GM19397 (cell line): ENCODE data around the gene SLC25A20.

Experiments
- ATAC-seq: cut with Tn5 transposase; IDR thresholded peaks from one replicate; pipeline ENCODE4 v1.9.1; 2021; ENCODE audit warnings: mild to moderate bottlenecking, moderate library complexity; ENCODE audit not compliant: unreplicated experiment

The SLC25A20 gene

DNA sequence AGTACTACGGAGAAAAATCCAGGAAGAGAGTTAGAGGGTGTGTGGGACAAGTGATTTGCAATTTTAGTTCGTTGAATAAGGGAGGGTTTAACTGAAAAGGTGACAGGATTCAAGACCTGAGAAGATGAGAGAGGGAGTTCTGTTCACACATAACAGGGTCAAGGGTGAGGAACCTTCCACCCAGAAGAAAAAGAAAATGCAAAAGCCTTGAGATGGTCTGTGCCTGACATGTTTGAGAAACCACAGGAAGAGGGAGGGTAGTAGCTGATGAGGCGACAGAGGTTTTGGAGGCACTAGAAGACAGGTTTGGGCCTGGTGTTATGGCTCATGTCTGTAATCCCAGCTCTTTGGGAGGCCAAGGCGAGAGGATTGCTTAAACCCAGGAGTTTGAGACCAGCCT lies 591 bp upstream of the SLC25A20 start:
- no peak for ATAC-seq

DNA sequence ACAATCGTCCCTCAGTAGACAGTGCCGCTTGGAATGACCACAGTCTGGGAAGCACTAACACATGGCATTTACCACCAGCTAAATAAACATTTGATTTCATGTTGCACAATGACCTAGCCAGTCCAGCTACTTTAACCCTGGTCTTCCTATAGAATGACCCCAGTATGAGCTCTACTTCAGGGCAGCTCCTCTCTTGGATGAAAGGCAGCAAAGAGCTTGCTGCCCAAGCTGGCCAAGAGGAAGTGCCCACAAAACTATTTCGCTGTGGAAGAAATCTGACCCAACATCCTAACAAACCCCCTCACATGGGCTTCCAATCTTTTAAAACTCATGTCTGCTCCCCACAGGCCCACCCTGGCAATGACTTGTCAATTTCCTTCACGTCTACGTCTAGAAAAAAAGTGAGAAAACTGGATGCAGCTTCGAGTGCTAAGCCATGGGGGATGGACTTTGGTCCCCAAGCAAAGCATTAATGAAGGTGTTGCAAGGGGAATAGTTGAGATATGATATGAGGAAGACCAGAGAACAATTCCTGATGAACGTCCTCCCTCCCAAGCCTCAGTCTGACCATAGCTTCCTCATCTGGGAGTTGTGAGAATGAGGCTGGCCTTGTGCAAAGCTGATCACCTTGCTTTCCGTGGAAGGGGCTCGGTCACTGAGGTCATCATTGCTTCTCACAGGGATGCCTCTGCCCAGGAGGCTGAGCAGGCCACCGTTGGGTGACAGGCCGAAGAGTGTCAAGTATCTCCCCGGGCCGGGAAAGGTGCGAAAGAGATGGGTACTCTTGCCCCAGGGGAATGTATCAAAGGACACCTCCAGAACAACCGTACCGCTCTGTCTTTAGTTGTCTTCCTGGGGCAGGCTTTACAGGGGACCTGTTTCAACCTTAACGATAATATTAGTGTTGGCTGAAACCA lies 964 bp downstream of the SLC25A20 start:
- no peak for ATAC-seq

DNA sequence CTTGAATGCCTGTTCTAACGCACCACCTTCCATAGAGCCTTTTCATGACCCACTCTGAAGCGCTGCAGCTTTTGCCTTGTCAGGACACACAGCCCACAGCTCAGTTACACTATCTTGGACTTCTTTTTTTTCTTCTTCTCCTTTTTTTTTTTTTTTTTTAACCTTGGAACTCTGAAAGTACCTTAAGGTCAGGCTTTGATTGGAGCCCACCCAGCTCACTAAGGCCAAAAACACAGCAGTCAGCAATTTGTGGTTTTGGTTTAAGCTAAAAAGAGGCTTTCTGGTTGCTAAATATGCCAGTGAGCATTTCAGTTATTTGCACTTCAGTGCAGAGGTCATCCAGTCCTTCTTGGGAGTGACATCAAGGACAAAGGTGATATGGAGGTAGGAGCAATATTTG lies 1.7 kb downstream of the SLC25A20 start:
- no peak for ATAC-seq

DNA sequence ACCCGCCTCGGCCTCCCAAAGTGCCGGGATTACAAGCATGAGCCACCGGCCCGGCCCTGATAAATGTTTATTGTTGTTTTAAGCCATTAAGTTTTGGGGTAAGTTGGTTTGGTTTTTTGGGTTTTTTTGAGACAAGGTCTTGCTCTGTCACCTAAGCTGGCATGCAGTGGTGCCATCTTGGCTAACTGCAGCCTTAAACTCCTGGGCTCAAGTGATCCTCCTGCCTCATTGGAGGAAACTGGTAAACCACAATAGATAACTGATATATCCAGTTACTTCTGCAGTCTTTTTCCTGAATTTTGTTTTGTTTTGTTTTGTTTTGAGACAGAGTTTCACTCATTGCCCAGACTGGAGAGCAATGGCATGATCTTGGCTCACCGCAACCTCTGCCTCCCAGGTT lies 4.2 kb downstream of the SLC25A20 start:
- ATAC-seq: no peak

DNA sequence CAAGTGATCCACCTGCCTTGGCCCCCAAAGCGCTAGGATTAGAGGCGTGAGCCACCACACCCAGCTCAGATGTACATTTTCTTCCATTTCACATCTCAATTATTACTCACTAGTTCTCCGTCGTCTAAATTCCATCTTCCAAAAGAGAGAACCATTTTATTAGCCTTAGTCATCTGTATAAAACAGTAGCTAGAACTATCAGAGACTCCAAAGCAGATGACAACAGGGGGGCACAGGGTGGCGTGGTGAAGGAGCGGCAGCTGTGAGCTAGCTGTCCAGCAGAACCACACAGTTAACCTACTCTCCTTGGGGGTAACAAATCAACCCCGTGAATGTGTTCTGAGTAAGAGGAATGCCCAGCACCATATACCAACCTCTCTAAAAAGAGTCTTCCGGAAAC lies 7.1 kb downstream of the SLC25A20 start:
- no peak for ATAC-seq

DNA sequence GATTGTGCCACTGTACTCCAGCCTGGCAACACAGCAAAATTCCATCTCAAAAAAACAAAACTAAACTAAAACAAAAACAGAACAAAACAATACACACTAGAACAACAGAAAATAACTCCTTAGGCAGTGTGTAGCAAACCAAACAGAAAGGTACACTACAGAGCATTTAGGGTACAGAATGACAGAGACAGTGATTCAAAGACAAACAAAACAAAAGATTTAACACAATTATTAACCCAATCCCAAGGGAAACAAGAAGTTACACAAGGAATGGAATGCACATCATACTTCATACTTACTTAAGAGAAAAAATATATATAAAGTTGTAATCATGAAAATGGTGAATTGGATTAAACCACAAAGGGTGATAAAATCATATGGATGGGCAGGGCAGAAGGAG lies 12.9 kb downstream of the SLC25A20 start:
- no peak for ATAC-seq

DNA sequence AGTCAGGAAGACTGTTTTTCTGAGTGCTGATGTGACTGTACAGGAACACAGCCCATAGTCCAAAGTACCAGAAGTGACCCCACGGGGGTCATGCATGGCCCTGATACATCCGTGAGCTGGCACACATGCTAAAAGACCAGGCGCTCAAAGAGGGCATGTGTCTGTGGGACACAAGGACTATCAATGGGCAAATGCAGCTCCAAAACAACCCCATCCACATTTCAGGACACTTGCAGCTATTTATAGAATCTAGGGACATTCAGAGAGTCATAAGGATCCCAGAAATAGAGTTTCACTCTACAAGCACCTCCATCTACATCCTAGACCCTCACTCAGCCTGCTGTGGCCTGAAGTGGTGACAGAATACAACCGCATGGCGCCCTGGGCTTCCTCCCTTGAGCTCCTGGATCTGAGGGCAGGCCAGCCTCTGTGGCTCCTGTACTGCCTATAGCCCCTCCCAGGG lies 17.0 kb downstream of the SLC25A20 start:
- no peak for ATAC-seq

DNA sequence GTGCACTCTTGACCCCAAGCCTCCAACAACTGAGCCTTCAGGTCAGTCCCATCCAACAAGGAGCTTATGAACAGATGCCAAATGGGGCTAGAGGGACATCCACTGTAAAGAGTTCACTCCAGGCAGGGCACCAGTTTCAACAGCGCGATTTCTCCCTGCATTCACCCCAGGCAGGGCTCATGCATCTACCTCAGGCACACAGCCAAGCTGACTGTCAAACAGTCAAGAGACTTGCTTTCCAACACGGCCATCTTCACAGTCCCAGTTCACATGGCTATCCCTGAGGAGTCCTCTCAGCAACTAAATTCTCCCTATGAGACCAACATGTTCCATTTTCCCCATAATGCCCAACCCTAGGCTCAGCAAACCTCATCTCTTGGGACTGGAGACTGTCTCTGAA lies 17.7 kb downstream of the SLC25A20 start:
- no peak for ATAC-seq

DNA sequence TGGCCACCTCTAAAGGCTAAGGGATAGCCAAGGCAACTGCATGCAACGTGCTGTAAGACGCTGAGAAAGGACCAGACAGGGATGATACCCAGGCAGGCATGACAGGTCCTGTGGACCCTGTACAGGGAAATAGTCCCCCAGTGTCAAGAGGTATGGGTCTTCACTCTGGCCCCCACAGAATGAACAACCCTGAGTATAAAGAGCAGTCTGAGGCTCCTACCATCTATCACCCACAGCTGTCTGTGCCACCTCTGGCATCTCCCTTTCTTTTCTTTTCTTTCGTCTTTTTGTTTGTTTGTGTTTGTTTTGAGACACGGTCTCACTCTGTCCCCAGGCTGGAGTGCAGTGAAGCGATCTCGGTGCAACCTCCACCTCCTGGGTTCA lies 18.7 kb downstream of the SLC25A20 start:
- ATAC-seq: no peak

DNA sequence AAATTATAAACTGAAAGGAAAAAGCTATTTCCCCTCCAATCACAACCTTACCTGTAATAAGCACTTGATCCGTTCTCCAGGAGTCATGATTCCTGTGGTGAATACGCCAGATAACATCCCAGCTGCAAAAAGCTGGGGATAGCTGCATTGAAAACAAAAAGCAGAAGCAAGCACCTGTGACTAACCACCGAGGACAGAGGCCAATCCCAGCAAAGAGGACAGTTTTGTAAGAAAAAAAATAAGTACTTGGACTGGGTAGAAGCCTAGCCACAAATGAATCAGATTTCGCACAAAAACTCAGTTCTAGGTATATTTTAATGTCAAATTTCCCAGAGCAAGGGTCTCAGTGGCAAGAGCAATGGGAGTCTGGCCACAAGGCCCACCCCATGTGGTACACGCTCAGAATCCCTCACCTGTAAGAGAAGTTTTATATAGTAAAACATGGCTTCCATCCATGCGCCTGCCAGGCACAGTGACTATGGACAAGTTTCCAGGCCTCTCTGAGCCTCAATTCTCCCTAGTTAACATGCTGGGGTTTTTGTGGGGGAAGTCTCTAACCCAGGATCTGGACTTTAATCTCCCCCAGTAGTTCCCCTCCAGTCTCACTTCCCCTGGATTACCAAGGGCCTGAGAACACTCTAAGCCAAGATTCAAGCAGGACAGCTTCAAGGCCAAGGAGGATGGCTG lies 19.2 kb downstream of the SLC25A20 start:
- ATAC-seq: no peak

DNA sequence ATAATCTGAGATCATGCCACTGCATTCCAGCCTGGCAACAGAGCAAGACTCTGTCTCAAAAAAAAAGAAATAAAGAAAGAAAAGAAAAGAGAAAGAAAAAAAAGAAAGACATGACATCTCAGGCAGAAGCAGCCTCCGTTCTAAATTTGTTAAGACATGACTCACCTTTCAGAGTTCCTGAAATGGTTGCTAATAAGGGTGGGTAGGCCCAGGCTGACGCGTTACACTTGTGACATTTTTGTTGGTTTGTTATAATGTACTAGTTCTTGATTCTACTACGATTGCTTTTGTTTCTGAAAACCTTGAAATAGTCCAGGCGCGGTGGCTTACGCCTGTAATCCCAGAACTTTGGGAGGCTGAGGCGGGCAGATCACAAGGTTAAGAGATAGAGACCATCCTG lies 21.0 kb downstream of the SLC25A20 start:
- no peak for ATAC-seq

DNA sequence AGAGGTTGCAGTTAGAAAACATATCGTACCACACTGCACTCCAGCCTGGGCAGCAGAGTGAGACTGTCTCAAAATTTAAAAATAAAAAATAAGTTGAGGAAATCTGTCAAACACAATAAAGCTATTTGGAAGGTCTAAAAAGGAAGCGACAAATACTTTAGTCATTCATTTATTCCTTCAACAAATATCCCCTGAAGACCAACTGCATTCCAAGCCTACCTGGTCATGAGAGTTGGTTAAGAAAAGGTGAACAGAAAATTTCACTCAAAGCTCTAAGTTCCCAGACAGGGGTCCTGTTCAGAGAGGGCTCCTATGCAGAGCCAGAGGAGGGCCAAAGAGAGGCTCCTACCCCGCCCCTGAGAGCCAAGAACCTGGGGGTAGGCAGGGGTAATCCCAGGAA lies 35.6 kb downstream of the SLC25A20 start:
- ATAC-seq: no peak

DNA sequence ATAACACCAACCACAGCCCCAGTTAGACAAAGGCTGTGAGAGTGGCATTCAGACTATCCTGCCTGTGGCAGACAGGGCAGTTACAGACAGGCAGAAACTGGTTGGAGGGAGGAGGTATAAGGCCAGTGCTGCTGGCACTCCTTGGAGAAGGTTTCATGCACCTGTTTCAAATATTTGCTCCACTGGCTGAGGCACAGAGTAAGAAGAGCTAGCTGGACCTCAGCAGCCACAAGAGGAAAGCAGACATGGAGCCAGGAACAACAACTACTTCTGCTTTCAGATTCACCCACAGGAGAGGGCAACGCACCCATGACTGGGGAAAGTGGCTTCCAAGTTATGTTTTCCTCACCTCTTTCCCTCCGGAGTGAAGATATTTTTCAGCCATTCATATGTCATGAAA lies 39.5 kb downstream of the SLC25A20 start:
- ATAC-seq: no peak

DNA sequence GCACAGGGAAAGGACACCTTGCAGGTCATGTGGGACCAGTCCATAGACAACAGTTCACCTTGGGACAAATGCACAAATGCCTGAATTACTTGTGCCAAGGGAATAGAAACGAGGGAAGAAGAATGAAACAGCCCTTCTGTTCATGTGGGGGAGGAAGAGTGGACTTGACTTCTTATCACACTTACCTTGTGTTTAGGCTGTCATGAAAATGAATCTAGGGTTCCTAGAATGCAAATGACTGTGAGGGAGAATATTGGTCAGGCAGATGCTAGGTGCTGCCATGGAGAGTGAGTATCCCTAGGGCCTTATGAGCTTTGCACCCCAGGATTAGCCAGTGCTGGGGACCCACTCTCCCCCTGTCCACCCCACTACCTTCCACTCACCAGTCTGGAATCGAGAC lies 40.0 kb downstream of the SLC25A20 start:
- ATAC-seq: no peak

DNA sequence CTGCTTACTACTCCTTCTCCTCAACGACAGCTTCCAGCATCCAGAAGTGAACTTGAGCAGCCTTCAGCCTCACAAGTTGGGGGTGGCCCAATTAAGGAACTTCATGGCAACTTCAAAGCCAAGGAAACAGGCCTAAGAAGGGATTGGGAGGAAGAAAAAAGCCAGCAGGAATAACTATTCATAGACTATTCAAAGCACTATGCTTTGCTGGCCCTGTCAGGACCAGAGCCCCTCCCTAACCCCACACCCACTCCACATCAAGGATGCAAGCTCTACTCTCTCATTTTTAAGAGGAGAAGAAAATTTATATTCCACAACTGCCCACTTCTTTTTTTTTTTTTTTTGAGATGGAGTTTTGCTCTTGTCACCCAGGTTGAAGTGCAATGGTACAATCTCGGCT lies 41.0 kb downstream of the SLC25A20 start:
- ATAC-seq: no peak

DNA sequence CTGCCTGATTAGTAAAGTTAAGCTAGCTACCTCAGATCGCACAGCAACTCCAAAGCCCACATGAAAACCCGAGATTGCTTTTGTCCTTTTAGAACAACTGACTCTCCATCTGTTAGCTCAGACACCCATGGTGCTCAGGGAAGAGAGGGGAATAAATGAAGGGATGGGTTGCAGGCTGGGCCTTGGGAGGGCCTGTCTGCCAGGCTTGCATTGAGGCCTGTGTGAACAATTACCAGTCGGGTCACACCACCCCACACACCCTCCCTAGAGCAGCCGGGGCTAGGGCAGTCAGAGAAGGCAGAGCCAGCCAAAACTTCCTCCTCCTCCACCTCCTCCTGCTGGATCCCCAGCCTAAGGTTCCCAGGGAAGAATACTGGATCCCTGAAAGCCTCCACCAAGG lies 42.2 kb downstream of the SLC25A20 start:
- ATAC-seq: no peak

DNA sequence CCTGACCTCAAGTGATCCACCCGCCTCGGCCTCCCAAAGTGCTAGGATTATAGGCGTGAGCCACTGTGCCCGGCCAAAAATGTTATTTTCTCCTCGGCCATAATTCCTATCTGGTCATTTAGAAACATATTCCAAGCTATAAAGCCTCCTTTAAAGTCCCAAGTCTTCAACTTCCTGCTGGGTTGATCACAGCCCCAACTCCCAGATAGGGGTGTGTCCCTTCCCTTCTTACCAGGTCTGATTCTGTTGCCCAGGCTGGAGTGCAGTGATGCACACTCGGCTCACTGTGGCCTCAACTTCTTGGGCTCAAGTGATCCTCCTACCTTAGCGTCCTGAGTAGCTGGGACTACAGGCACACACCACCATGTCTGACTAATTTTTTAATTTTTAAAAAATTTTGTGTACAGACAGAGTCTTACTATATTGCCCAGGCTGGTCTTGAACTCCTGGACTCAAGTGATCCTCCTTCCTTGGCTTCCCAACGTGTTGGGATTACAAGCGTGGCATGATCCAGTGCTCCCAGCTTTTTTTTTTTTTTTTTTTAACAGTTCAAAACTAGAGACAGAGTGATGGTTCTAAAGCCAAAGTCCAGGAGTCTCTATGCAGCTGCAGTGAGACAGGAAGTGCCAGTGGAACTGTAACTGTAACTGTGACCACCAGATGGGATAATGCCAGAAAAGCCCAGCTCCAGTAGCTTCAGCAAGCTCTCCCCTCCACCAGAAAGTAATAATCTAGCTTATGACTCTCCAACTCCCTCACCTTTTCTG lies 42.8 kb downstream of the SLC25A20 start:
- ATAC-seq: no peak

DNA sequence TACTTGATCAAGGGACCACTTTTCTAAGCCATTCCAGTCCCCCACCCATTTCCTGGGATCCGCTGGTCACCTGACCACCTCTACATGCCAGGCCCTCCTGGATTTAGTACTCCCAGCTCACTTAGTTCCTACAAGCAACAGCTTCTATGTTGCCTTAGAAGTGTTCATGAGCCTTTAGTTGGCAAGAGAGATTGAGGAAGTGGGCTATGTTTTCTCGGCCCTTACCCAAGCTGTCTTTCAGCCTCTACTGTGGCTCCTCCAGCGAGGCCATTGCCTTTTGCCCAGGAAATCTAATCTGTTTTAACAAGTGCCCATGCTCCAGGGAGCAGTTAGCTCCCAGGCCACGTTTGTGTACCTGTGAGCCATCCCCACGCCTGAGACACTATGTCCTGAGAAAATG lies 46.5 kb downstream of the SLC25A20 start:
- no peak for ATAC-seq

DNA sequence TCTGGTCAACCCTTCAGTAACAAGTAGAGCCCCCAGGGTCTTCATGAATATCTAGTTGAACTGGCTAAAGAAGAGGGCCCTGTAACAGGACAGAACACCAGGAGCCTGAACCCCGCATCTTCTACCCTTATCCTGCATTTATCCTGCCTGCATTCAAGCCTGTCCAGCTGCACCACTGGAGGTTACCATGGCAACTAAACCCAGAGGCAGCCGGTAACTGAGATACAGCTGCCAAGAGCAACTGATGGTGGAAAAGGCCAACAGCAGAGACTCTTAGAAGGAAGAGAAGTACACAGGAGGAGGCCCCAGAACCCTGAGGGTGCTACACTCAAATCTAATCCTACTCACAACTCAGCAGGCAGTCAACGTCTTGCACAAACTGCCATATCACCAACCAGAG lies 47.3 kb downstream of the SLC25A20 start:
- ATAC-seq: no peak

DNA sequence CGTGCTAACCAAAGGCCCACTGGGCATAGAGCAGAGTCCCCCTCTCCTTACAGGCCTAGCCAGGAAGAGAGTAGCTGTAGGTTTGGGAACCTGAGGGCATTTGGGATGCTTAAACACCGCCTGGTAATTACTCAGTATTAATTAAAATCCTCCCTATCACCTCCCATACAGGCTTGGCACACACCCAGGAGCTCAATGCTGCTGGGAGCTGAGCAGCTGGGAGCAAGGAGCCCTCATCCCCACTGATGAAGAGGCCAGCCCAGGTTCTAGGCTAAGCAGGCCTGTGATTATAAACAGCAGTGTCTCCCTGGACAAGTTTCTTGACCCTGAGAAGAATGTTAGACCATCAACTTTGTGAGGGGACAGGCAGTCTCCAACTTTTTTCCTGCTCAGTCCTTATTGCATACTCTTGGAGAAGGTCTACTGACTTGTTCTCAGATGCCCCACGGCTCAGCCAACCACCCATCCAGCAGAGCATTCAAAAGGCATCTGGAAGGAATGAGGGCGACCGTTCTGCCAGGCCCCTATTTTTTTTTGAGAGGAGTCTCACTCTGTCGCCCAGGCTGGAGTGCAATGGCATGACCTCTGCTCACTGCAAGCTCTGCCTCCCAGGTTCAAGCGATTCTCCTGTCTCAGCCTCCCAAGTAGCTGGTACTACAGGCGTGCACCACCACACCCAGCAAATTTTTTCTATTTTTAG lies 49.7 kb downstream of the SLC25A20 start:
- ATAC-seq: no peak
